HCT116 (cell line): ENCODE data around the gene ZNF497. TPM values are rescaled to one million over a fixed set of nuclear protein-coding genes. Genes with fewer than 3 reads are reported as not detected.

ENCODE experiments used
- ATAC-seq: fragments of 200-7000 bp; cut with Tn5 transposase; 2 replicates; pipeline ENCODE4 v1.9.1; 2020; ENCODE audit warnings: mild to moderate bottlenecking, moderate library complexity
- BruUV-seq: library from RNA; stranded (reverse); fragments of 400-500 nt; replicated peaks from 2 replicates; lab custom pipeline; 2021; lab: Mats Ljungman, UMichigan
- CTCF ChIA-PET: fragments of 300-600 bp; sonication (Branson Sonifier 250); formaldehyde crosslinking; loops from one replicate; lab custom pipeline; 2021; ENCODE audit warnings: antibody characterized with exemption; lab: Charles Lee
- POLR2A ChIA-PET: fragments of 300-600, 350-600 bp; sonication (Branson Sonifier 250); formaldehyde crosslinking; loops from one replicate; lab custom pipeline; 2021; ENCODE audit warnings: antibody characterized with exemption; lab: Charles Lee
- RAD21 ChIA-PET, 2 experiments: fragments of 300-600 bp; sonication (Branson Sonifier 250); formaldehyde crosslinking; loops; one replicate each; lab custom pipeline; 2023; ENCODE audit warnings: low total read pairs in 2 of 2; ENCODE audit not compliant: uncharacterized antibody in 2 of 2, unreplicated experiment in 2 of 2, low non-redundant PET in 1 of 2; lab: Charles Lee
- DNase-seq: peaks from one replicate; pipeline ENCODE4 v3.0.0-alpha.2; 2010; ENCODE audit warnings: low read depth, low spot score
- H2AFZ ChIP-seq: fragments of 200-600 bp; shearing (Covaris generic), sonication (generic); 2 replicates; pipeline ENCODE4 v1.6.1; 2017; ENCODE audit warnings: low read depth, mixed run types, mixed read lengths, antibody characterized with exemption, low read length; ENCODE audit not compliant: poor library complexity, severe bottlenecking
- H3K27ac ChIP-seq: 2 replicates; pipeline ENCODE4 v1.5.1; 2012; ENCODE audit warnings: low read depth, low read length
- H3K27me3 ChIP-seq: fragments of 200-600 bp; sonication (generic); 2 replicates; pipeline ENCODE4 v1.6.1; 2016; ENCODE audit warnings: mixed run types, low read length, mixed read lengths; ENCODE audit not compliant: insufficient read depth
- H3K36me3 ChIP-seq, 2 experiments: fragments of 200-500 bp in 1 of 2; fragments of 200-600 bp in 1 of 2; sonication (Bioruptor generic) in 1 of 2; sonication (generic) in 1 of 2; 2 replicates each; pipeline versions ENCODE4 v1.5.1 to v1.6.1; 2014 to 2016; ENCODE audit warnings: low read length in 2 of 2, inconsistent platforms in 1 of 2, mixed read lengths in 1 of 2, mixed run types in 1 of 2; ENCODE audit not compliant: insufficient read depth in 2 of 2, control insufficient read depth in 1 of 2
- H3K4me1 ChIP-seq, 2 experiments: fragments of 200-600 bp in 1 of 2; sonication (generic) in 1 of 2; 2 replicates each; pipeline versions ENCODE4 v1.5.1 to v1.6.1; 2012 to 2017; ENCODE audit warnings: low read length in 2 of 2, inconsistent platforms in 1 of 2, mild to moderate bottlenecking in 1 of 2, mixed read lengths in 1 of 2, mixed run types in 1 of 2, moderate library complexity in 1 of 2; ENCODE audit not compliant: insufficient read depth in 2 of 2, control insufficient read depth in 1 of 2
- H3K4me2 ChIP-seq: fragments of 200-600 bp; sonication (generic); 2 replicates; pipeline ENCODE4 v1.6.1; 2017; ENCODE audit warnings: mixed run types, low read length, mixed read lengths
- H3K4me3 ChIP-seq, 2 experiments: fragments of 200-600 bp in 1 of 2; sonication (generic) in 1 of 2; replicated peaks in 1 of 2; 2 replicates each; pipeline ENCODE4 v1.5.1; 2011 to 2016; ENCODE audit warnings: low read length in 2 of 2, control low read depth in 1 of 2, low read depth in 1 of 2, mild to moderate bottlenecking in 1 of 2, mixed read lengths in 1 of 2, mixed run types in 1 of 2
- H3K79me2 ChIP-seq: fragments of 200-600 bp; sonication (generic); 2 replicates; pipeline ENCODE4 v1.6.1; 2017; ENCODE audit warnings: mild to moderate bottlenecking, mixed run types, low read length, moderate library complexity, mixed read lengths; ENCODE audit not compliant: insufficient read depth
- H3K9ac ChIP-seq: fragments of 200-600 bp; sonication (generic); 2 replicates; pipeline ENCODE4 v1.6.1; 2016; ENCODE audit warnings: low read length, mixed read lengths
- H3K9me2 ChIP-seq: fragments of 200-600 bp; sonication (generic), shearing (Covaris generic); 2 replicates; pipeline ENCODE4 v1.6.1; 2017; ENCODE audit warnings: mixed run types, mild to moderate bottlenecking, moderate library complexity; ENCODE audit not compliant: insufficient read depth
- H3K9me3 ChIP-seq, 2 experiments: fragments of 200-500 bp in 1 of 2; fragments of 200-600 bp in 1 of 2; sonication (Bioruptor generic) in 1 of 2; sonication (generic) in 1 of 2; 2 replicates each; pipeline ENCODE4 v1.6.1; 2014 to 2017; ENCODE audit warnings: low read length in 2 of 2, mixed read lengths in 2 of 2, inconsistent platforms in 1 of 2, low read depth in 1 of 2, mild to moderate bottlenecking in 1 of 2, mixed run types in 1 of 2, moderate library complexity in 1 of 2; ENCODE audit not compliant: control insufficient read depth in 1 of 2, insufficient read depth in 1 of 2
- H4K20me1 ChIP-seq: fragments of 200-600 bp; sonication (generic), shearing (Covaris generic); 2 replicates; pipeline ENCODE4 v1.6.1; 2017; ENCODE audit warnings: mixed run types, mild to moderate bottlenecking, moderate library complexity; ENCODE audit not compliant: insufficient read depth
- CBX3 ChIP-seq: IDR thresholded peaks from 2 replicates; pipeline ENCODE4 v1.6.1; 2012; ENCODE audit warnings: low read depth
- CEBPB ChIP-seq: IDR thresholded peaks from 2 replicates; pipeline ENCODE4 v1.6.1; 2012; ENCODE audit warnings: low read depth
- EGR1 ChIP-seq: IDR thresholded peaks from 2 replicates; pipeline ENCODE4 v1.6.1; 2012; ENCODE audit warnings: low read depth
- ELF1 ChIP-seq: IDR thresholded peaks from 2 replicates; pipeline ENCODE4 v1.6.1; 2012; ENCODE audit warnings: low read depth, borderline replicate concordance
- EZH2phosphoT487 ChIP-seq: fragments of 200-600 bp; IDR thresholded peaks from 2 replicates; pipeline ENCODE4 v1.6.1; 2018; ENCODE audit warnings: antibody characterized with exemption, borderline replicate concordance
- FOSL1 ChIP-seq: IDR thresholded peaks from 2 replicates; pipeline ENCODE4 v1.6.1; 2012; ENCODE audit warnings: low read depth
- JUND ChIP-seq: IDR thresholded peaks from 2 replicates; pipeline ENCODE4 v1.6.1; 2012
- POLR2AphosphoS5 ChIP-seq: IDR thresholded peaks from 2 replicates; pipeline ENCODE4 v1.6.1; 2011; ENCODE audit warnings: mild to moderate bottlenecking, low read depth, low read length, moderate library complexity
- RAD21 ChIP-seq: IDR thresholded peaks from 2 replicates; pipeline ENCODE4 v1.6.1; 2012; ENCODE audit warnings: low read depth, mild to moderate bottlenecking
- SIN3A ChIP-seq: IDR thresholded peaks from 2 replicates; pipeline ENCODE4 v1.6.1; 2012; ENCODE audit warnings: low read depth
- SP1 ChIP-seq: IDR thresholded peaks from 2 replicates; pipeline ENCODE4 v1.6.1; 2012; ENCODE audit warnings: low read depth
- ZBTB33 ChIP-seq: IDR thresholded peaks from 2 replicates; pipeline ENCODE4 v1.6.1; 2011; ENCODE audit warnings: mild to moderate bottlenecking, low read length, moderate library complexity; ENCODE audit not compliant: insufficient replicate concordance; ENCODE audit errors: extremely low read depth
- intact Hi-C: fragments of 100-400 bp; cut with micrococcal nuclease; formaldehyde crosslinking; loops from 2 replicates; pipeline ENCODE4 v1.10.0; 2022
- total RNA-seq: library from RNA; stranded (reverse); gene quantifications from one replicate; pipeline ENCODE4 v1.2.1, GENCODE V29; 2021; ENCODE audit not compliant: unreplicated experiment
- TF ChIP-seq, protein P1 (sequence below), 3 experiments: fragments of 200-600 bp in 1 of 3; sonication (generic) in 1 of 3; IDR thresholded peaks in 2 of 3; conservative IDR thresholded peaks in 1 of 3; 2 replicates each; pipeline ENCODE4 v1.5.1; 2012 to 2017; ENCODE audit warnings: low read depth in 2 of 3, low read length in 2 of 3, antibody characterized with exemption in 1 of 3, borderline replicate concordance in 1 of 3, control low read depth in 1 of 3, mild to moderate bottlenecking in 1 of 3, mixed read lengths in 1 of 3, mixed run types in 1 of 3, moderate library complexity in 1 of 3; ENCODE audit not compliant: insufficient read depth in 1 of 3

Gene ZNF497
- total RNA-seq, 1 experiment from 2014 or later = 5.1 TPM

- Histone ChIP-seq H3K36me3 (no peaks in the 10 kb centered on the region), H3K4me1 (peaks cover 3 to 9% of the 10 kb centered on the region in 2 experiments), H2AFZ (no peak overlapping the region), H3K27me3 (no peaks in the 10 kb centered on the region), H3K79me2 (no peaks in the 10 kb centered on the region), H3K27ac (no peak overlapping the region), H3K4me2 (no peak overlapping the region), H3K9ac (no peak overlapping the region), H3K4me3 (no peak overlapping the region), H3K9me3 (no peaks in the 10 kb centered on the region), H4K20me1 (no peaks in the 10 kb centered on the region), H3K9me2 (no peaks in the 10 kb centered on the region)
- ChIA-PET CTCF (no interaction called here), POLR2A (interaction anchor here (1.1 kb wide), 1 partner anchor 11 kb away, joined by 8 read pairs; the partner anchor contains the start of gene ZNF497), RAD21 (no interaction called here)
- BruUV-seq = no TSS peak
- DNase-seq = no peak
- intact Hi-C loops = no loop called here
- no peak for ATAC-seq
- TF ChIP-seq CBX3 (no peak), ELF1 (no peak), POLR2AphosphoS5 (no peak), SIN3A (no peak), JUND (no peak), SP1 (no peak)
Observed at GRCh38 chr19:58374200-58374599, 11.6 kb upstream of the ZNF497 start.

GRCh38 chr19:58372311-58373133, 10.0 kb upstream of the ZNF497 start:
- no peaks in the 10 kb centered on the region for H3K9me2 ChIP-seq
- TF ChIP-seq ZBTB33 (no peak), ELF1 (no peak), RAD21 (peak; percentile 37), POLR2AphosphoS5 (no peak), EZH2phosphoT487 (no peak), CEBPB (no peak), FOSL1 (no peak), EGR1 (no peak)
- TF ChIP-seq, protein P1, sequence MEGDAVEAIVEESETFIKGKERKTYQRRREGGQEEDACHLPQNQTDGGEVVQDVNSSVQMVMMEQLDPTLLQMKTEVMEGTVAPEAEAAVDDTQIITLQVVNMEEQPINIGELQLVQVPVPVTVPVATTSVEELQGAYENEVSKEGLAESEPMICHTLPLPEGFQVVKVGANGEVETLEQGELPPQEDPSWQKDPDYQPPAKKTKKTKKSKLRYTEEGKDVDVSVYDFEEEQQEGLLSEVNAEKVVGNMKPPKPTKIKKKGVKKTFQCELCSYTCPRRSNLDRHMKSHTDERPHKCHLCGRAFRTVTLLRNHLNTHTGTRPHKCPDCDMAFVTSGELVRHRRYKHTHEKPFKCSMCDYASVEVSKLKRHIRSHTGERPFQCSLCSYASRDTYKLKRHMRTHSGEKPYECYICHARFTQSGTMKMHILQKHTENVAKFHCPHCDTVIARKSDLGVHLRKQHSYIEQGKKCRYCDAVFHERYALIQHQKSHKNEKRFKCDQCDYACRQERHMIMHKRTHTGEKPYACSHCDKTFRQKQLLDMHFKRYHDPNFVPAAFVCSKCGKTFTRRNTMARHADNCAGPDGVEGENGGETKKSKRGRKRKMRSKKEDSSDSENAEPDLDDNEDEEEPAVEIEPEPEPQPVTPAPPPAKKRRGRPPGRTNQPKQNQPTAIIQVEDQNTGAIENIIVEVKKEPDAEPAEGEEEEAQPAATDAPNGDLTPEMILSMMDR (IDR thresholded peaks at IDR 0.05 in 2 of 3, conservative IDR thresholded peaks at IDR 0.05 in 1 of 3; ENCODE audit: borderline replicate concordance in 1 of 3, insufficient read depth in 1 of 3, low read depth in 2 of 3, low read length in 2 of 3) = peak in 2 of 3 experiments; percentile 37 to 51; a peak in 4 of 6 replicates
- H3K9me3 ChIP-seq = no peaks in the 10 kb centered on the region
- no peak for DNase-seq
- H3K36me3 ChIP-seq = no peaks in the 10 kb centered on the region
- 0 out of 2 replicates have a peak, but pooled peaks have one; percentile 40 for ATAC-seq
- H4K20me1 ChIP-seq = no peaks in the 10 kb centered on the region
- no TSS peak for BruUV-seq
- H3K79me2 ChIP-seq = no peaks in the 10 kb centered on the region
- H3K9ac ChIP-seq = no peak overlapping the region
- no peak overlapping the region for H3K27ac ChIP-seq
- intact Hi-C loops = no loop called here
- RAD21 ChIA-PET = interaction anchor here in 1 of 2 experiments (0.6 kb wide), 1 partner anchor 202 kb away, joined by 3 read pairs; no protein-coding TSS in a partner anchor
- no peak overlapping the region for H3K4me2 ChIP-seq
- H3K4me3 ChIP-seq = no peak overlapping the region
- no peaks in the 10 kb centered on the region for H3K27me3 ChIP-seq
- H2AFZ ChIP-seq = no peak overlapping the region
- CTCF ChIA-PET = no interaction called here
- H3K4me1 ChIP-seq = peaks cover 3 to 9% of the 10 kb centered on the region in 2 experiments
- POLR2A ChIA-PET = no interaction called here
